K562 (cell line): ENCODE measurements around the gene KSR2. TPM values are rescaled to one million over a fixed set of nuclear protein-coding genes. Genes with fewer than 3 reads are reported as not detected.

ENCODE experiments used
- ATAC-seq: fragments of 200-7000 bp; cut with Tn5 transposase; 3 replicates; pipeline ENCODE4 v1.9.1; 2020; ENCODE audit warnings: moderate library complexity
- BruUV-seq: library from RNA; stranded (reverse); fragments of 400-500 nt; replicated peaks from 2 replicates; lab custom pipeline; 2021; lab: Mats Ljungman, UMichigan
- CTCF ChIA-PET: fragments of 300-600 bp; formaldehyde crosslinking; extraction: SDS; loops from one replicate; lab custom pipeline; 2021; ENCODE audit warnings: low intra/inter-chr PET ratio; lab: Yijun Ruan, JAX
- POLR2A ChIA-PET: fragments of 300-600, 350-650 bp; sonication (Branson Sonifier 250); formaldehyde crosslinking; extraction: SDS; loops from one replicate; lab custom pipeline; 2021; ENCODE audit warnings: antibody characterized with exemption, inconsistent platforms; lab: Yijun Ruan, JAX
- DNase-seq, 4 experiments: peaks; one replicate each; pipeline versions ENCODE4 v3.0.0 to v3.0.0-alpha.2; 2011 to 2018; ENCODE audit warnings: low spot score in 3 of 4, mixed read lengths in 3 of 4; ENCODE audit errors: extremely low read depth in 1 of 4
- FAIRE-seq: peaks from 2 replicates; lab custom pipeline; 2011; peaks lifted over from hg19 to GRCh38; lab: Jason Lieb, UNC
- H2AFZ ChIP-seq: 2 replicates; pipeline ENCODE4 v1.6.0; 2011; ENCODE audit warnings: low read depth, low read length, control low read depth, inconsistent platforms
- H3K27ac ChIP-seq: fragments of 200-600 bp; 3 replicates; pipeline ENCODE4 v1.8.0; 2011; ENCODE audit warnings: low read depth, mild to moderate bottlenecking, control low read depth, inconsistent platforms, low read length, moderate library complexity, mixed read lengths; ENCODE audit errors: extremely low read depth
- H3K27me3 ChIP-seq, 2 experiments: fragments of 300-600 bp in 1 of 2; 2 replicates in 1 of 2; 3 replicates in 1 of 2; pipeline versions ENCODE4 v1.6.0 to v1.8.0; 2011; ENCODE audit warnings: inconsistent platforms in 2 of 2, low read length in 2 of 2, mild to moderate bottlenecking in 1 of 2, mixed read lengths in 1 of 2, moderate library complexity in 1 of 2; ENCODE audit not compliant: control insufficient read depth in 2 of 2, insufficient read depth in 2 of 2
- H3K36me3 ChIP-seq: fragments of 300-600 bp; 3 replicates; pipeline ENCODE4 v1.8.0; 2011; ENCODE audit warnings: mild to moderate bottlenecking, low read length, inconsistent platforms; ENCODE audit not compliant: control insufficient read depth, insufficient read depth
- H3K4me1 ChIP-seq, 2 experiments: fragments of 200-600 bp in 1 of 2; replicated peaks in 1 of 2; 2 replicates in 1 of 2; 3 replicates in 1 of 2; pipeline versions ENCODE4 v1.5.1 to v1.8.0; 2011; ENCODE audit warnings: inconsistent platforms in 2 of 2, low read length in 2 of 2, mild to moderate bottlenecking in 1 of 2, mixed read lengths in 1 of 2, moderate library complexity in 1 of 2; ENCODE audit not compliant: control insufficient read depth in 2 of 2, insufficient read depth in 2 of 2
- H3K4me2 ChIP-seq: 2 replicates; pipeline ENCODE4 v1.6.1; 2011; ENCODE audit warnings: low read length, control low read depth, inconsistent platforms, mixed read lengths; ENCODE audit not compliant: insufficient read depth
- H3K4me3 ChIP-seq: fragments of 200-600 bp; sonication (generic), shearing (Covaris generic); 2 replicates; pipeline ENCODE4 v1.5.1; 2016; ENCODE audit warnings: control low read depth, inconsistent platforms
- H3K79me2 ChIP-seq: fragments of 200-600 bp; 3 replicates; pipeline ENCODE4 v1.8.0; 2011; ENCODE audit warnings: low read length, inconsistent platforms; ENCODE audit not compliant: control insufficient read depth, insufficient read depth
- H3K9ac ChIP-seq, 2 experiments: 2 replicates each; pipeline versions ENCODE4 v1.6.0 to v1.6.1; 2011; ENCODE audit warnings: low read depth in 2 of 2, low read length in 2 of 2, control low read depth in 1 of 2, inconsistent platforms in 1 of 2, mild to moderate bottlenecking in 1 of 2, mixed read lengths in 1 of 2; ENCODE audit not compliant: insufficient read depth in 1 of 2
- H3K9me1 ChIP-seq: one replicate; pipeline ENCODE4 v1.6.0; 2011; ENCODE audit warnings: inconsistent platforms, mild to moderate bottlenecking, low read length, moderate library complexity; ENCODE audit not compliant: control insufficient read depth, insufficient read depth
- H3K9me3 ChIP-seq: replicated peaks from 2 replicates; pipeline ENCODE4 v1.5.1; 2011; ENCODE audit warnings: low read depth, low read length, inconsistent platforms; ENCODE audit not compliant: control insufficient read depth, insufficient read depth
- H4K20me1 ChIP-seq: replicated peaks from 2 replicates; pipeline ENCODE4 v1.6.1; 2011; ENCODE audit warnings: low read length, inconsistent platforms, mixed read lengths; ENCODE audit not compliant: control insufficient read depth, insufficient read depth
- DNMT1 ChIP-seq: fragments of 450-650 bp; IDR thresholded peaks from 2 replicates; pipeline ENCODE4 v1.6.1; 2016; ENCODE audit warnings: antibody characterized with exemption, mild to moderate bottlenecking
- ESRRB ChIP-seq: fragments of 250-450 bp; sonication (Bioruptor Pico); IDR thresholded peaks from 2 replicates; pipeline ENCODE4 v1.5.0; 2020; ENCODE audit warnings: mild to moderate bottlenecking, moderate library complexity, borderline replicate concordance
- HOXB6 ChIP-seq: fragments of 250-450 bp; sonication (Bioruptor Pico); IDR thresholded peaks from 2 replicates; pipeline ENCODE4 v1.5.1; 2022; ENCODE audit warnings: mild to moderate bottlenecking, borderline replicate concordance
- KLF10 ChIP-seq: fragments of 250-450 bp; sonication (Bioruptor Pico); IDR thresholded peaks from 2 replicates; pipeline ENCODE4 v1.6.1; 2021; ENCODE audit warnings: matching md5 sums
- NEUROD1 ChIP-seq: fragments of 150-350 bp; IDR thresholded peaks from 2 replicates; pipeline ENCODE4 v1.6.1; 2014; ENCODE audit warnings: borderline replicate concordance, low read length, low read depth; ENCODE audit not compliant: partially characterized antibody
- SMAD1 ChIP-seq: fragments of 150-350 bp; IDR thresholded peaks from 2 replicates; pipeline ENCODE4 v1.6.1; 2014; ENCODE audit warnings: low read length, low read depth; ENCODE audit not compliant: partially characterized antibody
- TRIM28 ChIP-seq: fragments of 450-650 bp; IDR thresholded peaks from 2 replicates; pipeline ENCODE4 v1.6.1; 2017
- ZBTB43 ChIP-seq: sonication (generic); formaldehyde crosslinking; IDR thresholded peaks from 2 replicates; pipeline ENCODE4 v1.8.0; 2023; ENCODE audit warnings: mild to moderate bottlenecking, missing genetic modification reagents
- ZNF75A ChIP-seq: fragments of 450-650 bp; formaldehyde crosslinking; IDR thresholded peaks from 2 replicates; pipeline ENCODE4 v1.4.0; 2020; ENCODE audit warnings: mild to moderate bottlenecking
- WGBS: fragments of 100-300 bp; shearing (Covaris generic); methylation state at CpG from one replicate; pipeline ENCODE4 v1.1.6; 2016; ENCODE audit warnings: low coverage, mixed read lengths; ENCODE audit not compliant: insufficient coverage; ENCODE audit errors: missing lambda C conversion rate; 5-methylcytosine and 5-hydroxymethylcytosine counted together
- in situ Hi-C: fragments of 300-500 bp; cut with MboI; formaldehyde crosslinking; loops from 4 replicates; pipeline ENCODE4 v1.15.0; 2018; ENCODE audit warnings: inconsistent platforms, mixed read lengths
- intact Hi-C: fragments of 100-400 bp; cut with micrococcal nuclease; formaldehyde crosslinking; loops from 2 replicates; pipeline ENCODE4 v1.14.2; 2022
- polyA plus RNA-seq, 8 experiments: library from polyadenylated mRNA; depleted of rRNA in 4 of 8; stranded (reverse) in 5 of 8; unstranded in 3 of 8; fragments of >200 nt; fragmentation: Nextera tagmentation in 2 of 8; fragmentation: Illumina TruSeq in 1 of 8; extraction: Ambion mirVana in 2 of 8; extraction: Trizol in 1 of 8; gene quantifications; 2 replicates each; pipeline versions ENCODE4 v1.2.1 to v1.2.3, GENCODE V29; 2011 to 2014; ENCODE audit warnings: inconsistent platforms in 1 of 8, missing spikeins in 1 of 8
- total RNA-seq, 7 experiments: library from RNA; depleted of rRNA in 6 of 7; stranded (reverse); fragments of >200 nt in 6 of 7; fragmentation: Illumina TruSeq in 2 of 7; extraction: Trizol in 2 of 7; gene quantifications; 2 replicates each; pipeline versions ENCODE4 v1.2.1 to v1.2.3, GENCODE V29; 2011 to 2021; ENCODE audit warnings: low replicate concordance in 1 of 7
- TF ChIP-seq, protein P1 (sequence below), 3 experiments: fragments of 200-800 bp in 1 of 3; fragments of 250-450 bp in 1 of 3; fragments of 450-650 bp in 1 of 3; sonication (Bioruptor Pico) in 1 of 3; sonication (Bioruptor generic) in 1 of 3; formaldehyde crosslinking in 1 of 3; IDR thresholded peaks; 2 replicates each; pipeline versions ENCODE4 v1.6.1 to v1.8.0; 2016 to 2022; ENCODE audit warnings: mild to moderate bottlenecking in 2 of 3, missing genetic modification characterization in 2 of 3, missing compliant biosample characterization in 1 of 3, moderate library complexity in 1 of 3

Gene KSR2
- total and polyA plus RNA-seq, 9 of the 15 experiments (the other 6 are each of a cell fraction or from before 2014, with no cell fraction given): not detected

- Histone ChIP-seq H4K20me1 (no peaks in the 10 kb centered on the region; the same call in 1 of the 2 replicates), H2AFZ (no peak overlapping the region), H3K27me3 (peaks cover 4 to 59% of the 10 kb centered on the region in 2 experiments; a peak in 4 of 5 replicates), H3K79me2 (no peaks in the 10 kb centered on the region), H3K36me3 (no peaks in the 10 kb centered on the region), H3K9ac (no peak overlapping the region), H3K9me3 (no peaks in the 10 kb centered on the region), H3K4me1 (peaks cover 0 to 7% of the 10 kb centered on the region in 2 experiments; a peak in 2 of 5 replicates), H3K4me2 (no peak overlapping the region), H3K27ac (no peak overlapping the region), H3K9me1 (no peaks in the 10 kb centered on the region), H3K4me3 (no peak overlapping the region)
- no TSS peak for BruUV-seq
- FAIRE-seq (no peak), ATAC-seq (no peak), DNase-seq (no peak)
- TF ChIP-seq DNMT1 (no peak), ZBTB43 (no peak), SMAD1 (no peak), NEUROD1 (no peak)
- intact Hi-C loops: no loop called here
- ChIA-PET POLR2A (no interaction called here), CTCF (no interaction called here)
- in situ Hi-C loops: no loop called here
- 3% methylated on average over 4 of the region's 4 CpGs for WGBS
Measured at GRCh38 chr12:117967043-117967442, 1.7 kb downstream of the KSR2 start.

- no peak for DNase-seq
- Histone ChIP-seq H3K4me2 (no peak overlapping the region), H3K4me3 (no peak overlapping the region), H3K9me1 (no peaks in the 10 kb centered on the region), H3K36me3 (no peaks in the 10 kb centered on the region), H3K27ac (no peak overlapping the region), H2AFZ (no peak overlapping the region), H3K9me3 (no peaks in the 10 kb centered on the region), H3K4me1 (peaks cover 0 to 7% of the 10 kb centered on the region in 2 experiments; a peak in 2 of 5 replicates), H3K79me2 (no peaks in the 10 kb centered on the region), H3K27me3 (peaks cover 5 to 59% of the 10 kb centered on the region in 2 experiments; a peak in 4 of 5 replicates), H4K20me1 (no peaks in the 10 kb centered on the region; the same call in 1 of the 2 replicates), H3K9ac (no peak overlapping the region)
- FAIRE-seq: no peak
- ChIA-PET CTCF (no interaction called here), POLR2A (no interaction called here)
- intact Hi-C loops: no loop called here
- no TSS peak for BruUV-seq
- in situ Hi-C loops: no loop called here
- 0% methylated on average over 4 of the region's 9 CpGs for WGBS
- no peak for ATAC-seq
- TF ChIP-seq ESRRB (CRISPR knock-in tag): no peak
- TF ChIP-seq, protein P1, sequence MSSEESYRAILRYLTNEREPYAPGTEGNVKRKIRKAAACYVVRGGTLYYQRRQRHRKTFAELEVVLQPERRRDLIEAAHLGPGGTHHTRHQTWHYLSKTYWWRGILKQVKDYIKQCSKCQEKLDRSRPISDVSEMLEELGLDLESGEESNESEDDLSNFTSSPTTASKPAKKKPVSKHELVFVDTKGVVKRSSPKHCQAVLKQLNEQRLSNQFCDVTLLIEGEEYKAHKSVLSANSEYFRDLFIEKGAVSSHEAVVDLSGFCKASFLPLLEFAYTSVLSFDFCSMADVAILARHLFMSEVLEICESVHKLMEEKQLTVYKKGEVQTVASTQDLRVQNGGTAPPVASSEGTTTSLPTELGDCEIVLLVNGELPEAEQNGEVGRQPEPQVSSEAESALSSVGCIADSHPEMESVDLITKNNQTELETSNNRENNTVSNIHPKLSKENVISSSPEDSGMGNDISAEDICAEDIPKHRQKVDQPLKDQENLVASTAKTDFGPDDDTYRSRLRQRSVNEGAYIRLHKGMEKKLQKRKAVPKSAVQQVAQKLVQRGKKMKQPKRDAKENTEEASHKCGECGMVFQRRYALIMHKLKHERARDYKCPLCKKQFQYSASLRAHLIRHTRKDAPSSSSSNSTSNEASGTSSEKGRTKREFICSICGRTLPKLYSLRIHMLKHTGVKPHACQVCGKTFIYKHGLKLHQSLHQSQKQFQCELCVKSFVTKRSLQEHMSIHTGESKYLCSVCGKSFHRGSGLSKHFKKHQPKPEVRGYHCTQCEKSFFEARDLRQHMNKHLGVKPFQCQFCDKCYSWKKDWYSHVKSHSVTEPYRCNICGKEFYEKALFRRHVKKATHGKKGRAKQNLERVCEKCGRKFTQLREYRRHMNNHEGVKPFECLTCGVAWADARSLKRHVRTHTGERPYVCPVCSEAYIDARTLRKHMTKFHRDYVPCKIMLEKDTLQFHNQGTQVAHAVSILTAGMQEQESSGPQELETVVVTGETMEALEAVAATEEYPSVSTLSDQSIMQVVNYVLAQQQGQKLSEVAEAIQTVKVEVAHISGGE (CRISPR knock-in tag; IDR thresholded peaks at IDR 0.05): no peak
- no peak for TF ChIP-seq ZNF75A (CRISPR knock-in tag)
- no peak for TF ChIP-seq TRIM28
- TF ChIP-seq KLF10 (CRISPR knock-in tag): no peak
- no peak for TF ChIP-seq HOXB6
- no peak for TF ChIP-seq ZBTB43
Measured at GRCh38 chr12:117966511-117966910, 2.3 kb downstream of the KSR2 start.
